GM18951 (cell line): ENCODE measurements around the gene PLCB1.

ENCODE experiments used
- POLR2A ChIP-seq: IDR thresholded peaks from 4 replicates; pipeline ENCODE4 v1.6.1; 2011; ENCODE audit warnings: mild to moderate bottlenecking; ENCODE audit not compliant: insufficient read length, insufficient read depth; ENCODE audit errors: extremely low read depth
- in situ Hi-C: fragments of 300-500 bp; cut with MboI; formaldehyde crosslinking; loops from one replicate; pipeline ENCODE4 v1.12.0; 2022; ENCODE audit warnings: low sequenced_read_pairs, mixed read lengths, inconsistent platforms; ENCODE audit not compliant: unreplicated experiment

PLCB1 gene

DNA sequence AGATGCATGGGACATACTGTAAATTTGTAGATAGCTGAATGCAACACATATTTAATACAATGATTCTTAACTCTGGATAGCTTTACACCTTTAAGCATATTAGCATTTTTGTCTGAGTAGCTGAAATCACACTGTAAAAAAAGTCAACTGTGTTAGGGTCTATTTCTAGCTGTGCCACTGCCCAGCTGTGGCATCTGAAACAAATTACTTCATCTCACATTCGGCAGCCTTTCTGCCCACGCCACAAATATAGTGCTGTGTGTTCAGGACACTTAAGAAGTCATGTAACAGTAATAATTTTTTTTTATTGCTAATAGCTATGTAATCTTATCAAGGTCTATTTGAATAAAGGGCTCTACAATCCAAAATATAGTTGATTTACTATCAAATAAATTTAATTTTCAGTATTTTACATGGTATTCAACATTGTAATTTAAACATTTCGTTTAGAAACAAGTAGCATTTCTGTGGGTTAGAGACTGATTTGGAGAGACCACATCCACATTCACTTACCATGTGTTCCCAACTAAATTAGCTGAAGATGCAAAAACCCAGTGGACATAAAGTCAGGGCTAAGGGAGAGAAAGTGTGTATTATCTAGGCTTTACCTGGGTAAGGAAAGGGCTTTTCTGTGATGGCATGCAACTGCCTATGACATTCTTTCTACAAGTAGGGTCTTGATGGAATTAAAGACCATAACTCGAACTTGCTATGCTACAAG, 276.7 kb downstream of the PLCB1 start:
- no peak for TF ChIP-seq POLR2A
- in situ Hi-C loops: no loop called here

DNA sequence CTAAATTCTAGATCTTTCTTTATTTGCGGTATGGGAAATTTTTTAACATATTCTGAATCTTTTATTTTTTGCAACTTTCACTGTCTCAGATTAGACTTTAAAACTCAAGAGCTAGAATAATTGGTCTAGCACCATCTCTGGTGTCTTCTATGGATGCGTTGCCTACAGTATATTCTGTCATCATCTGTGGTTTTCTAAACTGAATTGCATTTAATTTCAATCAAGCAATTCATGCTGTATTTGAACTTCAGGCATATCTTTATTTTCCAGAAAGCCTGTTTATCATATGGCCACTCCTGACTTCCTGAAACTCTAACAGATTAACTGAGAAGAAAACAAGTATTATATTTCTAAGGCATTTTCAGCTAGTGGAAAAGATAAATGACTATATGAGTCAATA, 281.6 kb downstream of the PLCB1 start:
- no peak for TF ChIP-seq POLR2A
- in situ Hi-C loops: no loop called here

DNA sequence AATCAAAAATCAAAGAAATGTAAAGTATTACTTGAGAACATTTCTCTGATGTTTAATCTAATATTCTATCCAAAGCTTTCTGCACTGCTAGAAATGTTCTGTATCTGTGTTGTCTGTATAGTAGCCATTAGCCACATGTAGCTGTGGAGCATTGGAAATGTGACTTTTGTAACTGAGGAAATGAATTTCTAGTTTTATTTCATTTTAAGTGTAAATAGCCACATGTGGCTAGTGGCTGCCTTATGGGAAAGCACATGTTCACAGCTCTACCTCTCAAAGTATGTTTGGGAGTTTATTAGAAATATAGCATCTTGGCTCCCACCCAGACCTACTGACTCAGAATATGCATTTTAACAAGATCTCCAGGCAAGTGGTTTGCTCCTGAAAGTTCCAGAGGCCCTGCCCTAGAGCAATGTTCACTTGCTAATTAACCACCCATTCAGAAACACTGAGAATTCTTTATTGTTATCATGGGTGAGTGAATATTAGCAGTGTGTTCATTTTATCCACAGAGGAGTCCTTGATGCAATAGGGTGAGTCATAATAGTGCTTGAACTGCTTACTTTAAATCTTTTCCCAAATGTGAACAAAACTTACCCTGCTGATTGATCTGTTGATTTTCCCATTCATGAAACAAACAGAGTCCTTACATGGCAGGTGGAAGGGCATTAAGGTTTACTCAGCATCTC, 282.7 kb downstream of the PLCB1 start:
- in situ Hi-C loops: no loop called here
- no peak for TF ChIP-seq POLR2A

DNA sequence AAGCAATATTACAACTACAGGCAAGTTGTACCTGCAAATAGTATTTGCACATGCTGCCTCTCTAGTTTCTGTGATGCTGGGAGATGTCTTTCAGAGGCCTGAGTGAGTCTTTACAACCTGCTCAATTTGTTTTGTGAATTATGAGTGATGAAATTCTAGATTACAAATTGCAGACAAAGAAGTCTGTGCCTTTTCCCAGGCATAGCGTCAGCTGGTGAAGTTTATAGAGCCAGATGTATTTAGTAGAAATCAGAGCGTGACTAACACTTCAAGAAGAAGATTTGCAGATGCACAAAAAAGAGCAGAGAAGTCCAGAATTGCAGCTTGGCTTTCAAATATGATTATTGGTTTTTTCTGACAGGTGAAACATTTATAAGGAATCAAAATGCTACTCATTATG, 289.9 kb downstream of the PLCB1 start:
- in situ Hi-C loops: no loop called here
- no peak for TF ChIP-seq POLR2A

DNA sequence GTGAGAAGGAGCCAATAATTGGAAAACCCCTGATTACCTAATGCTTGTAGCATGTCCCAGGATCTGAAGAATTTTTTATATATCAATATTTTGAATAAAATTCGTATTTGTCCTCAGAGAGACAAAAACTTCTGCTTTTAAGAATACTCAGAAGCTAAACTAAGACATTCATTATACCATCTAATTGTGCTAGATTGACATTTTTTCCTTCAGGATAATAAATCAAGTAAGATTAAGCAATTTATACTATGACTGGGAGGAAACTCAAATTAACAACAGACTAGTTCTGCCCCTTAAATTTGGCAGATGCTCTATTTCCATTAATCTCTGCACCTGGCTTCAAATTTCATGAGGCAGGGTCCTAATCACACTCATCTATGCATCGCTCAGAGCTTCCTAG, 291.4 kb downstream of the PLCB1 start:
- TF ChIP-seq POLR2A: no peak
- in situ Hi-C loops: no loop called here

DNA sequence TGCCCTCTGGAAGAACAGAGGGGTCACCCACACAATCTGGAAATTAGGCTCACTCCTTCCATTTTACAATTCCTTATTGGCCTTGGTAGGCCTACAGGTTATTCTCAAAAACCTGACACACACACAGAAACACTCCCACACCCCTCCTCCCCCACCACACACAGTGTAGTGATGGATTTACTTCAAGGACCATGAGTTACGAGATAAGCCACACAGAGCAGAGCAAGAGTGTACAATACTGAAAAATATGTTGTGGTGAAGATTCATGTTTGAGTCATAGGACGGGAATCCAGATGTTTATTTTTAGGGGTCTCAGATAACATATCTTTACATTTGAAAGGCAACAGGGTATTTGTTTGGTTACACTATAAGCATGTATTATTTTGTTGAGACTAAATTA, 291.9 kb downstream of the PLCB1 start:
- no peak for TF ChIP-seq POLR2A
- in situ Hi-C loops: no loop called here

DNA sequence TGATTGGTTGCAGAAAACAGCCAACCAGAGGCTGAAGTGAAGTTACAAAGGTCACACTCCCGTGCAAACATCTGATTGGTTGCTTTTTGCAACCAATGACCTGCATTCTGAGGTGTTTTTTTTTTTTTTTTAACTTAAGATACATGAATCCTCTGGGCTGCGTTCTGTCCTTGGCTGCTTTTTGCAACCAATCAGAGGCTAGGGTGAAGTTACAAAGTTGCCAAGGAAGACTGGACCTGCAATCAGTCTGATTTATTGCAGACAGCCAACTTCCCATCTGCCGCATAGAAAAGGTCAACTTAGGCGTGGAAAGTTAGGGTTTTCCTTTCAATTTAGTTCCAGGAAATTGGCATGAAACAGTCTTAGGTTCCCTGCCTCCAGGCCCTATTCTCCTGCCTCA, 292.9 kb downstream of the PLCB1 start:
- TF ChIP-seq POLR2A: no peak
- in situ Hi-C loops: no loop called here

DNA sequence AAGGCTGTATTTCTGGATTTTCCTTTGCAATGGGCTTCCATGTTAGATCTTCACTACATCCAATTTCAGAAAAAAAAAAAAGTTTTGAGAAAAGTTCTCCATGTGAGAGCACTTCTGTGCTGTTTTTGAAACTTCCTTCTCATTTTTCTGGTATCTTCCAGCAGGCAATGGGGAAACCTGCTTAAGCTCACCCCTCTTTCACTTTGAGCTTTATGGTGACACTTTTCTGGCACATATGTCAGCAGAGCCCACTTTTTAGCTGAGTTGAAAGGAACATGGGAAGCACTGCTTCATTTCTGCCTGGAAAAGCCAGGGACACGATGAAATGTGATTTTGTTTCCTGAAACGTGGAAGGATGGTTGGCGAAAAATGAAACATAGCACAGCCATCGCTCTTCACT, 293.7 kb downstream of the PLCB1 start:
- in situ Hi-C loops: no loop called here
- no peak for TF ChIP-seq POLR2A

DNA sequence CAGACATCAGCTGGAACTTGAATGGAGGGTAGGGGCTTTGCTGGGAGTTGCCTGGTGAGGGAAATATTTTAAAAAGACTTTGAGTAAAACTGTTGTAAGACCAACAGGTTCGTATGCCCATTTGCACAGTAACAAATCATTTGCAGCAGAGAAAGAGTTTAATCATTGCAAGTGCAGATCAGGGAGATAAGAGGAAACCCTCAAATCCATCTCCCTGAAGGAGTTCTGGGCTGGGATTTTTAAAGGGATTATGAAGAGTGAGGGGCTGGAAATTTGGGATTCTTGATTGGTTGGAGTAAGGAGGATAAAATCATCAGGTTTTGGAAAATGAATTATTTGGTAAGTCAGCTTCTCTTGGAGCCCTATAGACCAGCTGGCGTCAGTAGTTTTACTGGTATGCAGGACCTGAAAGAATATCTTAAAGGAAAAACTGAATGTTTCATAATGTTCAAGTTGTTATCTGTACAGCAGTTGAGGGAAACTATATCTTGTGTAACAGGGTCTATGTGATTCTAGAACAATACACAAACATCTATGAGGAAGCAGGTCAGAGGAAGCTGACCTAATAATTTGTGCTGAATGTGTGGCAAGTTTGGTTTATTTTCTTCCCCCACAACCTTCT, 295.5 kb downstream of the PLCB1 start:
- TF ChIP-seq POLR2A: no peak
- in situ Hi-C loops: no loop called here

DNA sequence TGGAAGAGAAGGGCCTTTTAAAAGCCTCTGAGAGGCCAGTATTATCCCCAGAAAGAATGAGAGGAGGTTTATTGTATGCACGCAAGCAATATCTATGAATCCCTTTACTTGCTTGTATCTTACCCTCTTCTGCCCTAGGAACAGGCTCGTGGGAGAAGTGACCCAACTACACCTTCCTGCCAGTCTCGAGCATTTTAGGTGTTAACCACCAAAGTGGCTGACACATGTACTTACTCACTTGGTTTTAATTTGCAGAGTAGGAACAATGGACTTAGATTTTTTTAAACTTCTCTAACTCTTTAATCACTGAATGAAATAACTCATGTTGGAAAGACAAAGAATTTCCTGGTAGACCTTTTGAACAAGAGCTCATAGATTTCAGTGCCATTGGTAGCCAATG, 296.9 kb downstream of the PLCB1 start:
- no peak for TF ChIP-seq POLR2A
- in situ Hi-C loops: no loop called here

DNA sequence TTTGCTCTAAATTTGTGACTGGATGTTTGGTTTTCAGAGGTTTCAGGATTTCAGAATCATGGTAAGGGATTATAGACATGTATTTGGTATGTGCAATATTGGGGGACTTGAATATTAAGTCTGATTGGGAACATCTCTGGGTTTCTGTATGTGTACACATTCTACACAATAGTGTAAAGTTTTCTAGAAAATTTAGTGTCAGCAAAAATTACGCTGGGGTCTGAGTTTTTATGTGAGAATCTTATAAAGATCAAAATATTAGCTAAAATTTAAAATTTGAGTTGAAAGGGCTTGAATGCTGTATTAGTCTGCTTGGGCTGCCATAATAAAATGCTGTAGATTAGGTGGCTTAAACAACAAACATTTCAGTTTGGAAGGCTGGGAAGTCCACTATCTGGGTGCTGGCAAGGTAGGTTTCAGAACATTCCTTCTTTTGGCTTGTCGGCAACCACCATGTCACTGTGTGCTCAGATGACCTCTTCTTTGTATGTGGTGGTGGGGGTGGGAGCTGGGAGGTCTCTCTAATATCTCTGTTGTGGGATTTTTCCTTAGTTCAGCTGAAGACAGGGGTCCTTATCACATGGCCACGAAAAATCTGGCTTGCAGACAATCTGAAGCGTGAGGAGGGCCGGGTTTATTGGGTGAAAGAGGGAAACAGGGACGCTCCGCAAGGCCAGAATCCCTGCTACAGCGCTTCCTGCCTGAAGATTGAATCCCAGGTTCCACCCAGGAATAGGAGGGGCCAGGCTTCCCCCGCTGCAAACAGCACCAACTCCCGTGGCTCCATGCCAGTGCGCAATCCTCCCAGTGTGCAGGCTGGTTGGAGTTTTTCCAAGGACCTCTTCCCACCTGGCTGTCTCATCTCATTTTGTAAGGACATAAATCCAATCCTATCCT, 299.7 kb downstream of the PLCB1 start:
- TF ChIP-seq POLR2A: no peak
- in situ Hi-C loops: no loop called here

DNA sequence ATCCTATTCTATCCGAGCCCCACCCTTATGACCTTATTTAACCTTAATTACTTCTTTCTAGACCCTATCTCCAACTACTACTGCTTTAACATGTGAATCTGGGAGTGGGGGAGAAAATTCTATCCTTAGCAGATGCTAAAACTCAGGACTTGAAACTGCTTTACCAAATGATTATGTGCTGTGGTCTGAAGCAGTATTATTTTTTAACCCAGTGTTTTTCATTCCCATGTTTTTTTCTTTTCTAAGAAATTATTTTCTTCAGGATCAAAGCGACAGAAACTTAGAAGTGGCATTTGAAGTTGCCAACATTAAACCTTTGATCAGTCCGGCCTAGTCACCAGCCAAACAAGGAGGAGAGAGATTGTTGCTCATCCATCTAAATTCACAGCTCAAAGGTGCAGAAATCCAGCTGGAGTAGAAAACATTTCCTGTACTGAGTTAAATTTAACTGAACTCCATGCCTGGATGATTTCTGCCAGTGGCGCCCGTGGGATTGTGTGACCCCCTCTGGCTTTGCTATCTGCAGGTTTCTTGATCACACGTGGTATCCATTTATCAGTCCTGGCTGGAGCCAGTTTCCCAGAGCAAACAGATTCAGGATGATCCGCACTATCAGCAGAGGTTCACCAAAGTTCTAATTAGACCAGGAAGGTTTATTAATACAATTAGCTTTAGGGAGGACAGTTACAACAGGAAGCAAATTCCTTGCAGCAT, 300.5 kb downstream of the PLCB1 start:
- in situ Hi-C loops: no loop called here
- no peak for TF ChIP-seq POLR2A
